H1 (cell line): ENCODE data around the gene TBC1D16. TPM values are rescaled to one million over a fixed set of nuclear protein-coding genes. Genes with fewer than 3 reads are reported as not detected.

Source experiments
- CHD7 ChIP-seq: fragments of 300-600 bp; sonication (generic); IDR thresholded peaks from 2 replicates; pipeline ENCODE4 v1.7.1; 2012; ENCODE audit warnings: low read length, moderate library complexity, mild to moderate bottlenecking, inconsistent platforms; ENCODE audit not compliant: insufficient replicate concordance
- polyA plus RNA-seq, 7 experiments: library from polyadenylated mRNA; depleted of rRNA in 3 of 7; stranded (reverse) in 5 of 7; unstranded in 2 of 7; fragments of >200 nt in 5 of 7; fragments of 200-250 nt in 2 of 7; gene quantifications; 1 replicate in 5 of 7; 2 replicates in 1 of 7; 4 replicates in 1 of 7; pipeline versions ENCODE4 v1.2.1 to v1.2.3, GENCODE V29; 2011 to 2013; ENCODE audit warnings: missing spikeins in 2 of 7, mixed read lengths in 2 of 7
- total RNA-seq: library from RNA; stranded (reverse); fragmentation: NEBNext Ultra II Directional; extraction: Animal tissue kit (Norgen Biotek cat#: 25700); gene quantifications from 2 replicates; pipeline ENCODE4 v1.2.1, GENCODE V29; 2021

TBC1D16 gene
- total and polyA plus RNA-seq, 2 of the 8 experiments (the other 6 are each of a cell fraction or from before 2014, with no cell fraction given): 21.1 to 109 TPM

GRCh38 chr17:79915850-79916430, 119.7 kb downstream of the TBC1D16 start (continued):
- TF ChIP-seq CHD7: no peak
